Upper lobe of right lung (tissue), 1 donor: Measurements from ENCODE around the gene LCN10. TPM values are rescaled to one million over a fixed set of nuclear protein-coding genes. Genes with fewer than 3 reads are reported as not detected.
"Not testable (repeated sequence)": the region's sequence is repeated elsewhere in the genome, so short reads cannot be mapped to it uniquely, and the experiment has no call there.

ENCODE experiments used
- ATAC-seq: fragments of 200-7000 bp; cut with Tn5 transposase; one replicate; pipeline ENCODE4 v1.9.1; 2020; ENCODE audit warnings: mild to moderate bottlenecking, moderate library complexity
- DNase-seq: peaks from one replicate; pipeline ENCODE4 v3.0.0-alpha.2; 2020
- H3K27ac ChIP-seq: fragments of 200-600 bp; one replicate; pipeline ENCODE4 v1.8.0; 2022
- H3K27me3 ChIP-seq: fragments of 200-600 bp; one replicate; pipeline ENCODE4 v1.8.0; 2022; ENCODE audit warnings: mild to moderate bottlenecking
- H3K36me3 ChIP-seq: fragments of 200-600 bp; one replicate; pipeline ENCODE4 v1.8.0; 2022
- H3K4me1 ChIP-seq: fragments of 200-600 bp; one replicate; pipeline ENCODE4 v1.8.0; 2022
- H3K4me3 ChIP-seq: fragments of 200-600 bp; one replicate; pipeline ENCODE4 v1.8.0; 2022; ENCODE audit warnings: mild to moderate bottlenecking
- H3K9me3 ChIP-seq: fragments of 200-600 bp; one replicate; pipeline ENCODE4 v1.8.0; 2022
- intact Hi-C: fragments of 100-400 bp; cut with DNase I; formaldehyde crosslinking; loops from one replicate; pipeline ENCODE4 v1.11.0; 2022
- total RNA-seq: library from RNA; stranded (reverse); fragmentation: NEBNext Ultra II Directional; extraction: Animal tissue kit (Norgen Biotek cat#: 25700); gene quantifications from one replicate; pipeline ENCODE4 v1.2.1, GENCODE V29; 2021
- TF ChIP-seq, protein P1 (sequence below): fragments of 200-600 bp; IDR thresholded peaks from one replicate; pipeline ENCODE4 v1.8.0; 2022; ENCODE audit warnings: antibody characterized with exemption
- donor health status: DM: no; HTN: yes; CAD: no; lungs with severe emphysema.

LCN10 gene
- total RNA-seq, 1 donor from 2014 or later = 11.2 TPM

DNA sequence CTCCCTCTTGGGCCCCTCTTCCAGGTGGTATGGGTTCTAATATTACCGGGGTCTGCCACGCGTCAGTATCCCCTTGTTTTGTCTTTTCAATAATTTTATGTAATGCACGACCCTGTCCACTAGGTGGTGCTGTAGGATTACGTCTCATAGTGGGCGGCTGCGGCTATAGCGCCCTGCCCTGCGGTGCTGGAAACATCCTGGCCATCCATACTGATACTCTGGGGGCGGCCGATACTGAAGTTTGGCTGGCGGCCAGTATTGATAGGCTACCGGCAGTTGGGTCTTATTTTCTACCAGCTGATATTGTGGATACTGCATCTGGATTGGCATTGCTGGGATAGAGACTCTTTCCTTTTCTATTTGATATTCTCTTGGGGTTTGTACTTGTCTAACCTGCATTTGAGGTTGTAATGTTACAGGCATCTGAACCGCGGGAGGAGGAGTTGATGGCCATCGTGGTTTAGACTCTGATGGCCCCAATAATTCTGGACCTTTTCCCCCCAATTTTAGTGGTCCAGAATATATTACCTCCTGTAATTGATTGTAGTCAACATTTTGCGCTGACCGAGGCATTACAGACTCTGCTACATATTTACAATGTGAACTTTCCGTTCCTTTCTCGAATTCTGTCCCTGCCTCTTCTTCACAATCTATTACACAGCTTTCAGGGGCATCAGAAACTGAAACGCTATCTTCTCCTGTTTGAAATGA, 45.1 kb upstream of the LCN10 start:
- Histone ChIP-seq H3K27me3 (no peaks in the 10 kb centered on the region), H3K9me3 (no peaks in the 10 kb centered on the region), H3K36me3 (no peaks in the 10 kb centered on the region), H3K27ac (no peak overlapping the region), H3K4me3 (no peak overlapping the region), H3K4me1 (peaks cover 22% of the 10 kb centered on the region)
- no peak for ATAC-seq
- no peak for DNase-seq
- TF ChIP-seq, protein P1, sequence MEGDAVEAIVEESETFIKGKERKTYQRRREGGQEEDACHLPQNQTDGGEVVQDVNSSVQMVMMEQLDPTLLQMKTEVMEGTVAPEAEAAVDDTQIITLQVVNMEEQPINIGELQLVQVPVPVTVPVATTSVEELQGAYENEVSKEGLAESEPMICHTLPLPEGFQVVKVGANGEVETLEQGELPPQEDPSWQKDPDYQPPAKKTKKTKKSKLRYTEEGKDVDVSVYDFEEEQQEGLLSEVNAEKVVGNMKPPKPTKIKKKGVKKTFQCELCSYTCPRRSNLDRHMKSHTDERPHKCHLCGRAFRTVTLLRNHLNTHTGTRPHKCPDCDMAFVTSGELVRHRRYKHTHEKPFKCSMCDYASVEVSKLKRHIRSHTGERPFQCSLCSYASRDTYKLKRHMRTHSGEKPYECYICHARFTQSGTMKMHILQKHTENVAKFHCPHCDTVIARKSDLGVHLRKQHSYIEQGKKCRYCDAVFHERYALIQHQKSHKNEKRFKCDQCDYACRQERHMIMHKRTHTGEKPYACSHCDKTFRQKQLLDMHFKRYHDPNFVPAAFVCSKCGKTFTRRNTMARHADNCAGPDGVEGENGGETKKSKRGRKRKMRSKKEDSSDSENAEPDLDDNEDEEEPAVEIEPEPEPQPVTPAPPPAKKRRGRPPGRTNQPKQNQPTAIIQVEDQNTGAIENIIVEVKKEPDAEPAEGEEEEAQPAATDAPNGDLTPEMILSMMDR = peak; percentile 87
- intact Hi-C loops = loop anchor here (5.0 kb wide), 1 partner anchor 244 kb away; the partner anchor contains the start of gene FUT7

DNA sequence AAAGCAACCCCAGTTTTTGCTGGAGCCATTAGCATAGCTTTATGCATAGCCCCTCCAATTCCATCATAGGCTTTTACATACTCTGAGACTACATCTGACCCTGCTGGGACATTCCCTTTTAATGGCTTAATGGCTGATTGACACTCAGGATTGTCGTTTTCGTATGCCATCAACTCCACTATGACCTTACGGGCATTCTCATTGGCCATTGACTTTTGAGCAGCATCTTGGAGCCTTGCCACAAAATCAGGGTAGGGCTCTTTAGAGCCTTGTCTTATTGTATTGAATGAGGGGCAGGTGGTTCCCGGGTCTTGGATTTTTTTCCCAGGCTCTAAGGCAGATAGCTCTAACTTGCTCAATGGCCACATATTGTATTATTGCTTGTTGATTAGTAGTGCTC, 44.2 kb upstream of the LCN10 start:
- H3K4me3 ChIP-seq, DNase-seq, H3K27ac ChIP-seq, H3K9me3 ChIP-seq, ATAC-seq, H3K36me3 ChIP-seq, H3K27me3 ChIP-seq: not testable (repeated sequence)
- intact Hi-C loops = loop anchor here (5.0 kb wide), 1 partner anchor 245 kb away; the partner anchor contains the start of gene FUT7
- H3K4me1 ChIP-seq = peaks cover 17% of the 10 kb centered on the region

DNA sequence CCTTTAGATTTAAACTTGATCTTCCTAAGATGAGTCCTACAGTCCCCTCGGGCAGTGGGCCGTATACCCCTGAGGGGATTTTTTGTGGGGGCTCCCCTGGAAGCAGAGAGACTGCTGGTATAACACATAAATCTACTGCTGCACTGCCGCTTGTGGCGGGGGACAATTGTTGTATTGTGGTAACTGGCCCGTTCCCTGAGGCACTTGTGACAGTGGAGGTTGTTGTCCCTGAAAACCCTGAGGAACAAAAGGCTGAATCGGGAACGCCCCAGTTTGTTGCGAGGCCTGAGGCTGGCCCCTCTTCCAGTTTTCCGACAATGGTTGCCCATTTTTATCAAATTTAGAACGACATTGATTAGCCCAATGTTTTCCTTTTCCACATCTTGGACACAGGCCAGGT, 43.7 kb upstream of the LCN10 start:
- no peak overlapping the region for H3K4me3 ChIP-seq
- peaks cover 11% of the 10 kb centered on the region for H3K4me1 ChIP-seq
- intact Hi-C loops = loop anchor here (5.0 kb wide), 1 partner anchor 246 kb away; the partner anchor contains the start of gene FUT7
- no peaks in the 10 kb centered on the region for H3K27me3 ChIP-seq
- ATAC-seq = no peak
- DNase-seq = peak; percentile 50
- TF ChIP-seq, protein P1 = no peak
- H3K36me3 ChIP-seq = no peaks in the 10 kb centered on the region
- no peaks in the 10 kb centered on the region for H3K9me3 ChIP-seq
- H3K27ac ChIP-seq = no peak overlapping the region

DNA sequence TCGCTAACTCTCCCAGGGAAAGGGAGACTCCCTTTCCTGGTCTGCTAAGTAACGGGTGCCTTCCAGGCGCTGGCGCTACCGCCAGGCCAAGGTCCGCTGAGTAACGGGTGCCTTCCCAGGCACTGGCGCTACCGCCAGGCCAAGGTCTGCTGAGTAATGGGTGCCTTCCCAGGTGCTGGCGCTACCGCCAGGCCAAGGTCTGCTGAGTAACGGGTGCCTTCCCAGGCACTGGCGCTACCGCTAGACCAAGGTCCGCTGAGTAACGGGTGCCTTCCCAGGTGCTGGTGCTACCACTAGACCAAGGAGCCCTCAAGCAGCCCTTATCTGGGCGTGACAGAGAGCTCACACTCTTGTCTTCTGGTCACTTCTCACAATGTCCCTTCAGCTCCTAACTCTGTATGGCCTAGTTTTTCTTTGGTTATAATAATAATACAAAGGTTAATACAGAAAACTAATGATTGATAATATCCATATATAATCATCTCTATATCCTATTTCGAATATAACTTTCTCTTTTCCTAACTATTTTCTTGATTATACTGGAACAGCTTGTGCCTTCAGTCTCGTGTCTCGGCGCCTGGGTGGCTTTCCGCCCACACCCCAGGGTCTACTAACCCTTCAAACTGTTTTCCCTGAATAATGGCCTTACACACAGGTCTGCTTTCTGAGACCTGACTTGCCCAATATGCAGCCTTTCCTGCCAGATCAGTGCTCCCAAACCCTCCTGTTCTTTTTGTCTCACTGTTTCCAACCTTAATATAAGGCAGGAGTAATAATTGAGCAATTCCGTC, 43.0 kb upstream of the LCN10 start:
- H3K9me3 ChIP-seq, DNase-seq, H3K27ac ChIP-seq, ATAC-seq, H3K4me3 ChIP-seq, H3K27me3 ChIP-seq, H3K36me3 ChIP-seq: not testable (repeated sequence)
- peaks cover 11% of the 10 kb centered on the region for H3K4me1 ChIP-seq
- intact Hi-C loops = loop anchor here (5.0 kb wide), 1 partner anchor 247 kb away; the partner anchor contains the start of gene FUT7

DNA sequence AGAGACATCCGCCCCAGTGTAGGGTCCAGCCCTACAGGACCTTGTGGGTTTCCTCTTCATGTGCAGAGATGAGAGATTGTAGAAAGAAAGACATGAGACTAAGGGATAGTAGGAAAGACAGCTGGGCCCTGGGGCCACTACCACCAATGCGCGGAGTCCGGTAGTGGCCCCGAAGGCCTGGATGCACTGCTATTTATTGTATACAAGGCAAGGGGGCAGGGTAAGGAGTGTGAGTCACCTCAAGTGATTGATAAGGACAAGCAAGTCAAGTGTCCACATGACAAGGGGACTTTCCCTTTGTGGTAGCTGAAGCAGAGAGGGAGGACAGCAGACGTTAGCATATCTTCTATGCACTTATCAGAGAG, 42.2 kb upstream of the LCN10 start:
- no peaks in the 10 kb centered on the region for H3K36me3 ChIP-seq
- intact Hi-C loops = loop anchor here (5.0 kb wide), 1 partner anchor 247 kb away; the partner anchor contains the start of gene FUT7
- peaks cover 6% of the 10 kb centered on the region for H3K4me1 ChIP-seq
- TF ChIP-seq, protein P1 = no peak
- no peak overlapping the region for H3K4me3 ChIP-seq
- no peak overlapping the region for H3K27ac ChIP-seq
- ATAC-seq = peak; percentile 13
- no peaks in the 10 kb centered on the region for H3K27me3 ChIP-seq
- no peak for DNase-seq
- no peaks in the 10 kb centered on the region for H3K9me3 ChIP-seq

DNA sequence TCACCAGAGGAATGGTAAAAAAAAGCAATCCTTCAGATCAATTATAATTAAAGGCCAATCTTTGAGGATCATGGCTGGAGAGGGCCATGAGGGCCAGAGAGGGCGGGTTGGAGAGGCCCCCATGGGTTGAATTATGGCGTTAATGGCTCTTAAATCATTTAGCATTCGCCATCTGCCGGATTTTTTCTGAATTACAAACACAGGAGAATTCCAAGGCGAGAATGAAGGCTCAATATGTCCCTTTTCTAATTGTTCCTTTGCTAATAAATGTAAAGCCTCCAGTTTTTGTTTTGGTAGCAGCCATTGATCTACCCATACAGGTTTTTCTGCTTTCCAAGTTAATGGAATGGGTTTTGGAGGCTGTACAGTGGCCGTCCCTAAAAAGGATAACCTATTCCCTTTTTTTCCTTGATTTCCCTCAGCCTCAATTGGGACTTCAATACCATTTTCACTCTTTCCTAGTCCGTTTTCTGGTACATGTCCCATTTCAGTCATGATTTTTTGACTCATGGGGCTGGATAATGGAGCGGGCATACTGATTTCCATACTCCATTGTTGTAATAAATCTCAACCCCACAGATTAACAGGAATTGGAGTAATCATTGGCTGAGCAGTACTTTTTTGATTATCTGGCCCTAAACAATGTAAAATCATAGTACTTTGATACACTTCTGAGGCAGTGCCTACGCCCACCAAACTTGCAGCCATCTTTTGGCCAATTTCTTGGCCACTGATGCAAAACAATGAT, 41.7 kb upstream of the LCN10 start:
- Histone ChIP-seq H3K27me3 (no peaks in the 10 kb centered on the region), H3K9me3 (no peaks in the 10 kb centered on the region), H3K27ac (no peak overlapping the region), H3K4me3 (no peak overlapping the region), H3K4me1 (peaks cover 6% of the 10 kb centered on the region), H3K36me3 (no peaks in the 10 kb centered on the region)
- intact Hi-C loops = no loop called here
- ATAC-seq (no peak), DNase-seq (no peak)
- TF ChIP-seq, protein P1 = peak; percentile 60
